Measurements from ENCODE around the gene TLX2.

The TLX2 gene

DNA sequence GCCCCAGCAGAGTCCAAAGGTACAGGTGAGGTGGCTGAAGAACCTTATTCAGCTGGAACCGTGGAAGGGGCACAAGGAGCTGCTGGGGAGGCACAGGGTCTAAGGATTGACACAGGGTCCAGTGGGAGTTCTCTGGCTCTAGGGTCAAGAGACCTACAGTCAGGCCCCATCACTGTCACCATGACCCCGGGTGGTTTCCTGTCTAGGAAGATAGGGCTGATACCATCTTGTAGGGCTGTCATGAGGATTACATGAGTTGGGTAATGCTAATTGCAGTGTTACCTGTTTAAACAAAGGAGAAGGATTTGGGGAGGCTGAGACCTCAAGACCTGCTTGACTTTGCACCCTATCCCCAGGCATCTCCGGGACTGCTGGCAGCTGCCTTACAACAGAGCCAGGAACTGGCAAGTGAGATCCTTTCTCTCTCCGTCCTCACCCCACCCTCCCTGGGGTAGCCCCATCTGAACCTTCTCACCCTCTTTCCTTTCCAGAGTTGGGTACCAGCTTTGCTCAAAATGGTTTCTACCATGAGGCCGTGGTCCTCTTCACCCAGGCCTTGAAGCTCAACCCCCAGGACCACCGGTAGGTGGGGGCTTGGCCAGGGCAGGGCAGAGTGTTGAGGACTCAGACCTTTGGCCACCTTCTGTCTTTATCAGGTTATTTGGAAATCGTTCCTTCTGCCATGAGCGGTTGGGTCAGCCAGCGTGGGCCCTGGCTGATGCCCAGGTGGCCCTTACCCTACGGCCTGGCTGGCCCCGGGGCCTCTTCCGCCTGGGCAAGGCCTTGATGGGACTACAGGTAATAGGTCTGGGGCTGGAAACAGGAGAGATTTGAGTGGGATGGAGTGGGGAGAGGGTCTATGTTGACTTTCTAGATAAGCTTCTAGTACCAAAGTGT is 22.4 kb upstream of the TLX2 start:
- Histone ChIP-seq H3K79me2 (peaks cover 3% of the 10 kb centered on the region), H3K27me3 (ENCODE audit: control insufficient read depth, insufficient read depth, low read length) (no peaks in the 10 kb centered on the region), H3K4me2 (ENCODE audit: low read length) (no peak overlapping the region), H3K36me3 (ENCODE audit: control insufficient read depth, insufficient read depth, low read length) (no peaks in the 10 kb centered on the region), H3K4me1 (no peaks in the 10 kb centered on the region), H2AFZ (no peak overlapping the region), H3K9ac (no peak overlapping the region), H3K9me3 (ENCODE audit: control insufficient read depth, low read length) (no peaks in the 10 kb centered on the region), H3K4me3 (ENCODE audit: low read depth, low read length) (no peak overlapping the region), H3K27ac (no peak overlapping the region)
- TF ChIP-seq, protein P1, sequence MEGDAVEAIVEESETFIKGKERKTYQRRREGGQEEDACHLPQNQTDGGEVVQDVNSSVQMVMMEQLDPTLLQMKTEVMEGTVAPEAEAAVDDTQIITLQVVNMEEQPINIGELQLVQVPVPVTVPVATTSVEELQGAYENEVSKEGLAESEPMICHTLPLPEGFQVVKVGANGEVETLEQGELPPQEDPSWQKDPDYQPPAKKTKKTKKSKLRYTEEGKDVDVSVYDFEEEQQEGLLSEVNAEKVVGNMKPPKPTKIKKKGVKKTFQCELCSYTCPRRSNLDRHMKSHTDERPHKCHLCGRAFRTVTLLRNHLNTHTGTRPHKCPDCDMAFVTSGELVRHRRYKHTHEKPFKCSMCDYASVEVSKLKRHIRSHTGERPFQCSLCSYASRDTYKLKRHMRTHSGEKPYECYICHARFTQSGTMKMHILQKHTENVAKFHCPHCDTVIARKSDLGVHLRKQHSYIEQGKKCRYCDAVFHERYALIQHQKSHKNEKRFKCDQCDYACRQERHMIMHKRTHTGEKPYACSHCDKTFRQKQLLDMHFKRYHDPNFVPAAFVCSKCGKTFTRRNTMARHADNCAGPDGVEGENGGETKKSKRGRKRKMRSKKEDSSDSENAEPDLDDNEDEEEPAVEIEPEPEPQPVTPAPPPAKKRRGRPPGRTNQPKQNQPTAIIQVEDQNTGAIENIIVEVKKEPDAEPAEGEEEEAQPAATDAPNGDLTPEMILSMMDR (IDR thresholded peaks at IDR 0.05): no peak

DNA sequence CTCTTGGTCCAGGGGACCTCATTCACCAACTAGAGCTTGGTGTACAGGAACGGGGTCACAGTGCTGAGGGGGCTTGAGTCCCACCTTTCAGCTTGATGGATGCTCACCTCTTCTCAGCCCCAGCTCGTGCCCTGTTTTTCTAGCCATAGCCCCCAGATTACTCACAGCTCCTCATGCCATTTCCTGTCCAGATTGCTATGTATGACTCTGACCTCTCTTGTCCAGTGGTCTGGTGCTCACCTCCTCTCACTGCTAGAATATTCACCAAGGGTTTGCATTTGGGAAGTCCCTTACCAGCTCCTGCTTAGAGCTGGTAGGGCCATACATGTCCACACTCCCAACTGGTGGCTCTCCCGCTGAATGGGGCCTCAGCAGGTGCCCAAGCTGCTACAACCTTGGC is 20.7 kb upstream of the TLX2 start:
- no peak overlapping the region for H3K4me2 ChIP-seq (ENCODE audit: low read length)
- H3K36me3 ChIP-seq (ENCODE audit: control insufficient read depth, insufficient read depth, low read length): no peaks in the 10 kb centered on the region
- no peak overlapping the region for H3K4me3 ChIP-seq (ENCODE audit: low read depth, low read length)
- H3K27me3 ChIP-seq (ENCODE audit: control insufficient read depth, insufficient read depth, low read length): no peaks in the 10 kb centered on the region
- no peaks in the 10 kb centered on the region for H3K4me1 ChIP-seq
- TF ChIP-seq, protein P1 (IDR thresholded peaks at IDR 0.05): no peak
- H2AFZ ChIP-seq: no peak overlapping the region
- no peaks in the 10 kb centered on the region for H3K79me2 ChIP-seq
- no peaks in the 10 kb centered on the region for H3K9me3 ChIP-seq (ENCODE audit: control insufficient read depth, low read length)
- no peak overlapping the region for H3K9ac ChIP-seq
- H3K27ac ChIP-seq: no peak overlapping the region

DNA sequence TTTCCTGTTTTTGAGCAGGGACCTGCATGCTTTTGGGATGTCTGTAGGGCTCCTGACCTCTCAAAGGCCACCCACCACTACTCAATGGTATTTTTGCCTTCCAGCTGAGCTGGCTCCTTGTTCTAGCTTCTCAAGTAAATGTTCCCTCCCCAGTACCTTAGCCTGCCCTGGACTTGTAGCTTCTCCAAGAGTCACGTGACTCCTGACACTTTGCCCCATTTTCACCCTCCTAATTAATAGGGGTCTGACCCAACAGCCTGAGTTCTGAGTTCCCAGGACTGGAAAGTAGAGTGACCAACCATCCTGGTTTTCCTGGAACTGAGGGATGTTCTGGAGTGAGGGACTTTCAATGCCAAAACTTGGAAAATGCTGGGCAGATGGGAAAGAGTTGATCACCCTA is 18.8 kb upstream of the TLX2 start:
- peaks cover 10% of the 10 kb centered on the region for H3K4me1 ChIP-seq
- no peaks in the 10 kb centered on the region for H3K36me3 ChIP-seq (ENCODE audit: control insufficient read depth, insufficient read depth, low read length)
- H2AFZ ChIP-seq: no peak overlapping the region

DNA sequence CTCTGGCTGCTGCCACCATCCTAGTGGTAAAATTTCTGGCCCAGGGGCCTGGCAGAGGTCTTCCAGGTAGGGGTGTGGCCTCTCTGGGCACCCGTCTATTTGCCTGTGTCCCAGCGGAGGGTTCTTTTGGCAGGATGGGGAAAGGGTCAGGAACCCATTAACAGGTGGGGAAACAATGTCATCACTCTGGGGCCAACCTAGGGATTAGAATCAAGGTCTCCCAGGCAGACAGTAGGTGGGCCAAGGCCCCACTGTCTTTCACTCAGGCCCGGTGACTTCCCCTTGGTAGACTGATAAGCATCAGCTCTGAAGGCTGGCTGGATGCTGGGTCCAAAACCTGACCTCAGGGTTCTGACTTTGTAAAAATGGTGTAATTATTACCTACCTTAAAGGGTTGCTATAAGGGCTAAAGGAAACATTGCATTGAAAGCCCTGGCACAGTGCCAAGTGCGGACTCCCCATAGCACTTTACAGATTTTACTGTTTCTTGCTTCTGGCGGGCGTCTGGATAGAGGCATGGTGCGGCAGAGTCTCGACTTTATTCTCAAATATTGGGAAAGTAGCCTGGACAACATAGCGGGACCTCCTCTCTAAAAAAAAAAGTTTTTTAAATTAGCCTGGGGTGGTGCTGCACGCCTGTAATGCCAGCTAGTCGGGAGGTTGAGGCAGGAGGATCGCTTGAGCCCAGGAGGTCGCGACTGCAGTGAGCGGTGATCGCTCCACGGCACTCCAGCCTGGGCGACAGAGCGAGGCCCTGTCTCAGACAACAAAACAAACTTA is 17.1 kb upstream of the TLX2 start:
- Histone ChIP-seq H3K4me1 (peaks cover 10% of the 10 kb centered on the region), H3K4me2 (ENCODE audit: low read length) (no peak overlapping the region), H3K4me3 (ENCODE audit: low read depth, low read length) (no peak overlapping the region), H2AFZ (no peak overlapping the region), H3K27ac (no peak overlapping the region), H3K79me2 (no peaks in the 10 kb centered on the region), H3K36me3 (ENCODE audit: control insufficient read depth, insufficient read depth, low read length) (no peaks in the 10 kb centered on the region), H3K9ac (no peak overlapping the region), H3K27me3 (ENCODE audit: control insufficient read depth, insufficient read depth, low read length) (no peaks in the 10 kb centered on the region), H3K9me3 (ENCODE audit: control insufficient read depth, low read length) (no peaks in the 10 kb centered on the region)
- TF ChIP-seq, protein P1 (IDR thresholded peaks at IDR 0.05): no peak

More for the DNA sequence above, 18.8 kb upstream of the TLX2 start:
- H3K27ac ChIP-seq: no peak overlapping the region
- H3K9ac ChIP-seq: no peak overlapping the region
- no peaks in the 10 kb centered on the region for H3K27me3 ChIP-seq (ENCODE audit: control insufficient read depth, insufficient read depth, low read length)
- H3K9me3 ChIP-seq (ENCODE audit: control insufficient read depth, low read length): no peaks in the 10 kb centered on the region
- H3K4me2 ChIP-seq (ENCODE audit: low read length): no peak overlapping the region
- TF ChIP-seq, protein P1 (IDR thresholded peaks at IDR 0.05): no peak
- H3K79me2 ChIP-seq: no peaks in the 10 kb centered on the region
- H3K4me3 ChIP-seq (ENCODE audit: low read depth, low read length): no peak overlapping the region

Measured in parathyroid adenoma (tissue), 2 donors.